HCT116 (cell line): ENCODE results near the gene CNTNAP2. TPM values are rescaled to one million over a fixed set of nuclear protein-coding genes. Genes with fewer than 3 reads are reported as not detected.

Experiments
- ATAC-seq: fragments of 200-7000 bp; cut with Tn5 transposase; 2 replicates; pipeline ENCODE4 v1.9.1; 2020; ENCODE audit warnings: mild to moderate bottlenecking, moderate library complexity
- BruUV-seq: library from RNA; stranded (reverse); fragments of 400-500 nt; replicated peaks from 2 replicates; lab custom pipeline; 2021; lab: Mats Ljungman, UMichigan
- CTCF ChIA-PET: fragments of 300-600 bp; sonication (Branson Sonifier 250); formaldehyde crosslinking; loops from one replicate; lab custom pipeline; 2021; ENCODE audit warnings: antibody characterized with exemption; lab: Charles Lee
- POLR2A ChIA-PET: fragments of 300-600, 350-600 bp; sonication (Branson Sonifier 250); formaldehyde crosslinking; loops from one replicate; lab custom pipeline; 2021; ENCODE audit warnings: antibody characterized with exemption; lab: Charles Lee
- RAD21 ChIA-PET, 2 experiments: fragments of 300-600 bp; sonication (Branson Sonifier 250); formaldehyde crosslinking; loops; one replicate each; lab custom pipeline; 2023; ENCODE audit warnings: low total read pairs in 2 of 2; ENCODE audit not compliant: uncharacterized antibody in 2 of 2, unreplicated experiment in 2 of 2, low non-redundant PET in 1 of 2; lab: Charles Lee
- DNase-seq: peaks from one replicate; pipeline ENCODE4 v3.0.0-alpha.2; 2010; ENCODE audit warnings: low read depth, low spot score
- H2AFZ ChIP-seq: fragments of 200-600 bp; shearing (Covaris generic), sonication (generic); 2 replicates; pipeline ENCODE4 v1.6.1; 2017; ENCODE audit warnings: low read depth, mixed run types, mixed read lengths, antibody characterized with exemption, low read length; ENCODE audit not compliant: poor library complexity, severe bottlenecking
- H3K27ac ChIP-seq: 2 replicates; pipeline ENCODE4 v1.5.1; 2012; ENCODE audit warnings: low read depth, low read length
- H3K27me3 ChIP-seq: fragments of 200-600 bp; sonication (generic); 2 replicates; pipeline ENCODE4 v1.6.1; 2016; ENCODE audit warnings: mixed run types, low read length, mixed read lengths; ENCODE audit not compliant: insufficient read depth
- H3K36me3 ChIP-seq, 2 experiments: fragments of 200-500 bp in 1 of 2; fragments of 200-600 bp in 1 of 2; sonication (Bioruptor generic) in 1 of 2; sonication (generic) in 1 of 2; 2 replicates each; pipeline versions ENCODE4 v1.5.1 to v1.6.1; 2014 to 2016; ENCODE audit warnings: low read length in 2 of 2, inconsistent platforms in 1 of 2, mixed read lengths in 1 of 2, mixed run types in 1 of 2; ENCODE audit not compliant: insufficient read depth in 2 of 2, control insufficient read depth in 1 of 2
- H3K4me1 ChIP-seq, 2 experiments: fragments of 200-600 bp in 1 of 2; sonication (generic) in 1 of 2; 2 replicates each; pipeline versions ENCODE4 v1.5.1 to v1.6.1; 2012 to 2017; ENCODE audit warnings: low read length in 2 of 2, inconsistent platforms in 1 of 2, mild to moderate bottlenecking in 1 of 2, mixed read lengths in 1 of 2, mixed run types in 1 of 2, moderate library complexity in 1 of 2; ENCODE audit not compliant: insufficient read depth in 2 of 2, control insufficient read depth in 1 of 2
- H3K4me2 ChIP-seq: fragments of 200-600 bp; sonication (generic); 2 replicates; pipeline ENCODE4 v1.6.1; 2017; ENCODE audit warnings: mixed run types, low read length, mixed read lengths
- H3K4me3 ChIP-seq, 2 experiments: fragments of 200-600 bp in 1 of 2; sonication (generic) in 1 of 2; replicated peaks in 1 of 2; 2 replicates each; pipeline ENCODE4 v1.5.1; 2011 to 2016; ENCODE audit warnings: low read length in 2 of 2, control low read depth in 1 of 2, low read depth in 1 of 2, mild to moderate bottlenecking in 1 of 2, mixed read lengths in 1 of 2, mixed run types in 1 of 2
- H3K79me2 ChIP-seq: fragments of 200-600 bp; sonication (generic); 2 replicates; pipeline ENCODE4 v1.6.1; 2017; ENCODE audit warnings: mild to moderate bottlenecking, mixed run types, low read length, moderate library complexity, mixed read lengths; ENCODE audit not compliant: insufficient read depth
- H3K9ac ChIP-seq: fragments of 200-600 bp; sonication (generic); 2 replicates; pipeline ENCODE4 v1.6.1; 2016; ENCODE audit warnings: low read length, mixed read lengths
- H3K9me2 ChIP-seq: fragments of 200-600 bp; sonication (generic), shearing (Covaris generic); 2 replicates; pipeline ENCODE4 v1.6.1; 2017; ENCODE audit warnings: mixed run types, mild to moderate bottlenecking, moderate library complexity; ENCODE audit not compliant: insufficient read depth
- H3K9me3 ChIP-seq, 2 experiments: fragments of 200-500 bp in 1 of 2; fragments of 200-600 bp in 1 of 2; sonication (Bioruptor generic) in 1 of 2; sonication (generic) in 1 of 2; 2 replicates each; pipeline ENCODE4 v1.6.1; 2014 to 2017; ENCODE audit warnings: low read length in 2 of 2, mixed read lengths in 2 of 2, inconsistent platforms in 1 of 2, low read depth in 1 of 2, mild to moderate bottlenecking in 1 of 2, mixed run types in 1 of 2, moderate library complexity in 1 of 2; ENCODE audit not compliant: control insufficient read depth in 1 of 2, insufficient read depth in 1 of 2
- H4K20me1 ChIP-seq: fragments of 200-600 bp; sonication (generic), shearing (Covaris generic); 2 replicates; pipeline ENCODE4 v1.6.1; 2017; ENCODE audit warnings: mixed run types, mild to moderate bottlenecking, moderate library complexity; ENCODE audit not compliant: insufficient read depth
- CBX3 ChIP-seq: IDR thresholded peaks from 2 replicates; pipeline ENCODE4 v1.6.1; 2012; ENCODE audit warnings: low read depth
- EZH2phosphoT487 ChIP-seq: fragments of 200-600 bp; IDR thresholded peaks from 2 replicates; pipeline ENCODE4 v1.6.1; 2018; ENCODE audit warnings: antibody characterized with exemption, borderline replicate concordance
- FOSL1 ChIP-seq: IDR thresholded peaks from 2 replicates; pipeline ENCODE4 v1.6.1; 2012; ENCODE audit warnings: low read depth
- JUND ChIP-seq: IDR thresholded peaks from 2 replicates; pipeline ENCODE4 v1.6.1; 2012
- MAX ChIP-seq: IDR thresholded peaks from 2 replicates; pipeline ENCODE4 v1.6.1; 2012
- POLR2A ChIP-seq: IDR thresholded peaks from 2 replicates; pipeline ENCODE4 v1.7.0; 2011; ENCODE audit warnings: borderline replicate concordance; ENCODE audit not compliant: insufficient read depth, insufficient read length; ENCODE audit errors: extremely low read depth
- POLR2AphosphoS5 ChIP-seq: IDR thresholded peaks from 2 replicates; pipeline ENCODE4 v1.6.1; 2011; ENCODE audit warnings: mild to moderate bottlenecking, low read depth, low read length, moderate library complexity
- REST ChIP-seq: IDR thresholded peaks from 2 replicates; pipeline ENCODE4 v1.6.1; 2012; ENCODE audit warnings: low read depth
- SIN3A ChIP-seq: IDR thresholded peaks from 2 replicates; pipeline ENCODE4 v1.6.1; 2012; ENCODE audit warnings: low read depth
- SP1 ChIP-seq: IDR thresholded peaks from 2 replicates; pipeline ENCODE4 v1.6.1; 2012; ENCODE audit warnings: low read depth
- SRF ChIP-seq: IDR thresholded peaks from 2 replicates; pipeline ENCODE4 v1.6.1; 2012; ENCODE audit warnings: low read depth
- TCF7L2 ChIP-seq: IDR thresholded peaks from 2 replicates; pipeline ENCODE4 v1.7.0; 2011; ENCODE audit warnings: borderline replicate concordance, inconsistent platforms; ENCODE audit not compliant: insufficient read depth, insufficient read length; ENCODE audit errors: extremely low read depth
- YY1 ChIP-seq: IDR thresholded peaks from 2 replicates; pipeline ENCODE4 v1.6.1; 2011; ENCODE audit warnings: low read length, low read depth, moderate library complexity, mild to moderate bottlenecking; ENCODE audit not compliant: insufficient replicate concordance; ENCODE audit errors: extremely low read depth
- ZBTB33 ChIP-seq: IDR thresholded peaks from 2 replicates; pipeline ENCODE4 v1.6.1; 2011; ENCODE audit warnings: mild to moderate bottlenecking, low read length, moderate library complexity; ENCODE audit not compliant: insufficient replicate concordance; ENCODE audit errors: extremely low read depth
- ZNF274 ChIP-seq: fragments of 200-500 bp; sonication (Bioruptor generic); IDR thresholded peaks from 2 replicates; pipeline ENCODE4 v1.6.1; 2014; ENCODE audit warnings: mild to moderate bottlenecking, low read depth, low read length, inconsistent platforms
- intact Hi-C: fragments of 100-400 bp; cut with micrococcal nuclease; formaldehyde crosslinking; loops from 2 replicates; pipeline ENCODE4 v1.10.0; 2022
- total RNA-seq: library from RNA; stranded (reverse); gene quantifications from one replicate; pipeline ENCODE4 v1.2.1, GENCODE V29; 2021; ENCODE audit not compliant: unreplicated experiment

CNTNAP2 gene
- total RNA-seq, 1 experiment from 2014 or later: 0.37 TPM

DNA sequence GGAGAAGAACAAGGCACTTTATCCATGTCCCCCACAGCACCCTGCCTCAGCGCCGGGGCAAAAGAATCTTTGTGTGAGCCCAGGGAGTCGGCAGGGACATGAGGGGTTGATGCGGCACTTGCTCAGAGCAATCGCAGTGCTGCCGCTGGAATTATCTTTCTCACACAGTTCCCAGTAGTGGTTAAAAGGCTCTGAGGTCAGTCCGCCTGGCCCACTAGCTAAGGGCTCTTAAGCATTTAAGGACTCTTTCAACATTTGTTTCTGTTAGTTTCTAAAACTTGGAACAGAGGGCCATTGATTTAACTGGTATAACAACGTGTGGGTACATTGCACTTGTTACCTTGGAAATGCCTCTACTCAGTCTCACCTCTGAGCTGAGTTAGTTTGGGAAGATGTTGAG is 2266.0 kb downstream of the CNTNAP2 start:
- intact Hi-C loops: no loop called here
- Histone ChIP-seq H3K4me2 (no peak overlapping the region), H2AFZ (no peak overlapping the region), H3K9me2 (no peaks in the 10 kb centered on the region), H3K9me3 (no peaks in the 10 kb centered on the region), H3K27me3 (no peaks in the 10 kb centered on the region; the same call in none of the 2 replicates), H3K4me3 (no peak overlapping the region), H3K27ac (no peak overlapping the region), H4K20me1 (no peaks in the 10 kb centered on the region), H3K79me2 (no peaks in the 10 kb centered on the region), H3K9ac (no peak overlapping the region), H3K4me1 (no peaks in the 10 kb centered on the region), H3K36me3 (no peaks in the 10 kb centered on the region)
- no peak for ATAC-seq
- ChIA-PET POLR2A (no interaction called here), RAD21 (no interaction called here), CTCF (no interaction called here)
- no TSS peak for BruUV-seq
- DNase-seq: no peak
- TF ChIP-seq CBX3: no peak

DNA sequence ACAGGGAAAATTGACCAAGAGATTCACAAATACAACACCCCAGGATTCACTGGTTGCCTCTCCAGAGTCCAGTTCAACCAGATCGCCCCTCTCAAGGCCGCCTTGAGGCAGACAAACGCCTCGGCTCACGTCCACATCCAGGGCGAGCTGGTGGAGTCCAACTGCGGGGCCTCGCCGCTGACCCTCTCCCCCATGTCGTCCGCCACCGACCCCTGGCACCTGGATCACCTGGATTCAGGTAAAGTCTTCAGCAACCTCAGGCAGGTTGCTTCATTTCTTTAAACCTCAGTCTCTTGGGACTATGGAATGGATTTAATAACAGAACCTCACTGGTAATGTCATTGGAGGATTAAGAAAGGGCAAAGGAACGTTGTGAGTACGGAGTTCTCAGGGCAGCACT is 2267.1 kb downstream of the CNTNAP2 start:
- H3K4me1 ChIP-seq: no peaks in the 10 kb centered on the region
- no peak overlapping the region for H3K9ac ChIP-seq
- no peak overlapping the region for H3K27ac ChIP-seq
- H3K4me3 ChIP-seq: no peak overlapping the region
- H3K27me3 ChIP-seq: no peaks in the 10 kb centered on the region; the same call in none of the 2 replicates
- no TSS peak for BruUV-seq
- no peak for DNase-seq
- H3K36me3 ChIP-seq: no peaks in the 10 kb centered on the region
- ATAC-seq: no peak
- no peak overlapping the region for H2AFZ ChIP-seq
- H3K79me2 ChIP-seq: no peaks in the 10 kb centered on the region
- H3K9me3 ChIP-seq: no peaks in the 10 kb centered on the region
- RAD21 ChIA-PET: no interaction called here
- POLR2A ChIA-PET: no interaction called here
- no peak for TF ChIP-seq FOSL1
- no peak for TF ChIP-seq POLR2A
- TF ChIP-seq SP1: no peak
- no peak for TF ChIP-seq MAX
- TF ChIP-seq CBX3: no peak
- TF ChIP-seq POLR2AphosphoS5: no peak
- TF ChIP-seq JUND: no peak
- TF ChIP-seq TCF7L2: no peak
- no peak for TF ChIP-seq REST
- no peak for TF ChIP-seq SIN3A
- no peak for TF ChIP-seq ZBTB33
- no peak for TF ChIP-seq EZH2phosphoT487
- TF ChIP-seq YY1: no peak
- no peak for TF ChIP-seq SRF
- no peak for TF ChIP-seq ZNF274
- H3K4me2 ChIP-seq: no peak overlapping the region
- no peaks in the 10 kb centered on the region for H3K9me2 ChIP-seq
- CTCF ChIA-PET: no interaction called here
- intact Hi-C loops: no loop called here
- no peaks in the 10 kb centered on the region for H4K20me1 ChIP-seq
